HepG2 (cell line): ENCODE results near the gene ERMP1. TPM values are rescaled to one million over a fixed set of nuclear protein-coding genes. Genes with fewer than 3 reads are reported as not detected.
A peak's percentile ranks its signal among the peaks of the same experiment; 100 is the strongest.

Experiments
- MAX ChIP-seq: IDR thresholded peaks from 2 replicates; pipeline ENCODE4 v1.6.1; 2012; ENCODE audit warnings: inconsistent platforms
- NKX3-1 ChIP-seq: sonication (generic); formaldehyde crosslinking; IDR thresholded peaks from 2 replicates; pipeline ENCODE4 v1.5.0; 2020; ENCODE audit warnings: missing genetic modification reagents
- NR0B2 ChIP-seq: sonication (generic); formaldehyde crosslinking; IDR thresholded peaks from 2 replicates; pipeline ENCODE4 v1.4.0; 2020; ENCODE audit warnings: mild to moderate bottlenecking, missing genetic modification reagents
- SKI ChIP-seq: fragments of 450-650 bp; IDR thresholded peaks from one replicate; pipeline ENCODE4 v1.6.1; 2018; ENCODE audit warnings: mild to moderate bottlenecking; ENCODE audit not compliant: partially characterized antibody
- SMAD3 ChIP-seq: sonication (generic); formaldehyde crosslinking; IDR thresholded peaks from 2 replicates; pipeline ENCODE4 v1.4.0; 2020; ENCODE audit warnings: missing genetic modification reagents
- TAF1 ChIP-seq: sonication (generic); formaldehyde crosslinking; IDR thresholded peaks from 2 replicates; pipeline ENCODE4 v1.4.0; 2020; ENCODE audit warnings: missing genetic modification reagents
- TAF15 ChIP-seq: fragments of 200-400 bp; formaldehyde crosslinking; IDR thresholded peaks from one replicate; pipeline ENCODE4 v1.6.1; 2018; ENCODE audit warnings: mild to moderate bottlenecking, low read depth, low read length; ENCODE audit not compliant: poor library complexity, severe bottlenecking
- TEAD2 ChIP-seq: sonication (generic); formaldehyde crosslinking; IDR thresholded peaks from 2 replicates; pipeline ENCODE4 v1.9.0; 2021; ENCODE audit warnings: missing genetic modification reagents
- ZBTB38 ChIP-seq: sonication (generic); formaldehyde crosslinking; IDR thresholded peaks from 2 replicates; pipeline ENCODE4 v1.5.1; 2020; ENCODE audit warnings: mild to moderate bottlenecking, missing genetic modification reagents
- ZFP1 ChIP-seq: IDR thresholded peaks from 2 replicates; pipeline ENCODE4 v1.6.1; 2016
- ZNF350 ChIP-seq: sonication (generic); formaldehyde crosslinking; IDR thresholded peaks from 2 replicates; pipeline ENCODE4 v1.4.0; 2020; ENCODE audit warnings: mild to moderate bottlenecking, low read depth, missing genetic modification reagents, borderline replicate concordance
- ZNF407 ChIP-seq: sonication (generic); formaldehyde crosslinking; IDR thresholded peaks from one replicate; pipeline ENCODE4 v1.5.1; 2020; ENCODE audit warnings: mild to moderate bottlenecking, missing genetic modification reagents; ENCODE audit errors: not compliant biosample characterization
- ZNF567 ChIP-seq: sonication (generic); formaldehyde crosslinking; IDR thresholded peaks from 2 replicates; pipeline ENCODE4 v1.8.1; 2023; ENCODE audit warnings: mild to moderate bottlenecking, missing genetic modification reagents, borderline replicate concordance
- ZNF569 ChIP-seq: sonication (generic); formaldehyde crosslinking; IDR thresholded peaks from 2 replicates; pipeline ENCODE4 v1.5.0; 2020; ENCODE audit warnings: mild to moderate bottlenecking, missing genetic modification reagents, moderate library complexity, borderline replicate concordance
- ZNF580 ChIP-seq: IDR thresholded peaks from 2 replicates; pipeline ENCODE4 v1.6.1; 2016; ENCODE audit warnings: low read depth, borderline replicate concordance
- ZNF598 ChIP-seq: sonication (generic); formaldehyde crosslinking; IDR thresholded peaks from 2 replicates; pipeline ENCODE4 v1.5.1; 2020; ENCODE audit warnings: mild to moderate bottlenecking, missing genetic modification reagents, borderline replicate concordance
- polyA plus RNA-seq, 8 experiments: library from polyadenylated mRNA; depleted of rRNA in 3 of 8; stranded (reverse) in 7 of 8; unstranded in 1 of 8; fragments of >200 nt; fragmentation: Illumina TruSeq in 4 of 8; extraction: Trizol in 4 of 8; gene quantifications; 2 replicates each; pipeline versions ENCODE4 v1.2.1 to v1.2.3, GENCODE V29; 2011 to 2016; ENCODE audit warnings: low read depth in 4 of 8, missing spikeins in 1 of 8, mixed read lengths in 1 of 8; ENCODE audit not compliant: insufficient read depth in 1 of 8
- total RNA-seq, 5 experiments: library from RNA; depleted of rRNA; stranded (reverse); fragments of >200 nt; fragmentation: Illumina TruSeq; extraction: Trizol; gene quantifications; 2 replicates each; pipeline ENCODE4 v1.2.3, GENCODE V29; 2016; ENCODE audit warnings: low read depth in 1 of 5

ERMP1 gene
- total and polyA plus RNA-seq, 2 of the 13 experiments (the other 11 are each of a cell fraction or from before 2014, with no cell fraction given): 40.9 to 65.4 TPM

GRCh38 chr9:5832538-5833529 lies at the start of gene ERMP1 (continued):
- TF ChIP-seq ZNF407 (CRISPR knock-in tag) (peak; percentile 72), TAF15 (peak; percentile 53), ZNF350 (CRISPR knock-in tag) (no peak), ZNF580 (peak; percentile 93; the same call in 1 of the 2 replicates), NR0B2 (CRISPR knock-in tag) (peak; percentile 63; the same call in 1 of the 2 replicates), NKX3-1 (peak; percentile 78), ZNF567 (CRISPR knock-in tag) (no peak), SKI (peak; percentile 84), ZNF598 (CRISPR knock-in tag) (peak; percentile 87; the same call in 1 of the 2 replicates), TEAD2 (0 out of 2 replicates have a peak, but pooled peaks have one; percentile 82), ZFP1 (CRISPR knock-in tag) (no peak), MAX (peak; percentile 87), ZNF569 (CRISPR knock-in tag) (no peak), SMAD3 (no peak), TAF1 (CRISPR knock-in tag) (peak; percentile 74), ZBTB38 (CRISPR knock-in tag) (peak; percentile 70)
